Vagina (tissue), 2 donors: ENCODE results near the gene RNASEH2C.

Experiments used
- POLR2A ChIP-seq, 2 donors: fragments of 450-650 bp; IDR thresholded peaks; one replicate each; pipeline ENCODE4 v1.6.1; 2017; ENCODE audit warnings: antibody characterized with exemption in 2 of 2, mild to moderate bottlenecking in 2 of 2, moderate library complexity in 2 of 2
- POLR2AphosphoS5 ChIP-seq, 2 donors: sonication (generic); formaldehyde crosslinking; IDR thresholded peaks; one replicate each; pipeline ENCODE4 v1.9.0; 2017; ENCODE audit warnings: antibody characterized with exemption in 2 of 2, mild to moderate bottlenecking in 2 of 2, low read depth in 1 of 2; ENCODE audit not compliant: insufficient read depth in 1 of 2
- TF ChIP-seq, protein P1 (sequence below), 3 experiments: fragments of 450-650 bp in 2 of 3; fragments of 200-600 bp in 1 of 3; sonication (generic) in 1 of 3; IDR thresholded peaks; one replicate each; pipeline ENCODE4 v1.5.1; 2017 to 2019; ENCODE audit warnings: antibody characterized with exemption in 3 of 3, mild to moderate bottlenecking in 2 of 3, moderate library complexity in 2 of 3

DNA sequence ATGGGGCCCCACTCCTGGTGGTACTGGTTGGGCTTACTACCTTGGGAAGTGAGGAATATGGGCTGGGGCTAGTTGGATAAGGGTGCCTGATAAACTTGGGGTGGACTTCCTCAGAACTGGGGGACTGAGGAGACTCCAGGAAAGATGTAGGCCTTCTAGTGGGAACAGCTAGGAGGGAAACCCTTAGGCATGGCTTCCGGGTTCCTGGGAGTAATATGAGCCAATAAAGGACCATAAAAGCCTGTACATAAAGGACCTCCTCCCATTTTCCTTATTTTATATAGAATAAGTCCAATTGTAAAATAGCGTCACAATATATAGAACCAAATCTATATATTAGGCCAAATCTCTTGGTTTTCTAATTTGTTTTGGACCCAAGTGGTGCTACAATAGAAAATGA, 18.4 kb upstream of the RNASEH2C start:
- TF ChIP-seq, protein P1, sequence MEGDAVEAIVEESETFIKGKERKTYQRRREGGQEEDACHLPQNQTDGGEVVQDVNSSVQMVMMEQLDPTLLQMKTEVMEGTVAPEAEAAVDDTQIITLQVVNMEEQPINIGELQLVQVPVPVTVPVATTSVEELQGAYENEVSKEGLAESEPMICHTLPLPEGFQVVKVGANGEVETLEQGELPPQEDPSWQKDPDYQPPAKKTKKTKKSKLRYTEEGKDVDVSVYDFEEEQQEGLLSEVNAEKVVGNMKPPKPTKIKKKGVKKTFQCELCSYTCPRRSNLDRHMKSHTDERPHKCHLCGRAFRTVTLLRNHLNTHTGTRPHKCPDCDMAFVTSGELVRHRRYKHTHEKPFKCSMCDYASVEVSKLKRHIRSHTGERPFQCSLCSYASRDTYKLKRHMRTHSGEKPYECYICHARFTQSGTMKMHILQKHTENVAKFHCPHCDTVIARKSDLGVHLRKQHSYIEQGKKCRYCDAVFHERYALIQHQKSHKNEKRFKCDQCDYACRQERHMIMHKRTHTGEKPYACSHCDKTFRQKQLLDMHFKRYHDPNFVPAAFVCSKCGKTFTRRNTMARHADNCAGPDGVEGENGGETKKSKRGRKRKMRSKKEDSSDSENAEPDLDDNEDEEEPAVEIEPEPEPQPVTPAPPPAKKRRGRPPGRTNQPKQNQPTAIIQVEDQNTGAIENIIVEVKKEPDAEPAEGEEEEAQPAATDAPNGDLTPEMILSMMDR (IDR thresholded peaks at IDR 0.05): no peak
- TF ChIP-seq POLR2A (IDR thresholded peaks at IDR 0.05) (no peak), POLR2AphosphoS5 (IDR thresholded peaks at IDR 0.05; ENCODE audit: insufficient read depth in 1 of 2, low read depth in 1 of 2) (no peak)
